Measurements from ENCODE around the gene PELO.

GRCh38 chr5:52757527-52757926 is 30.2 kb upstream of the PELO start:
- TF ChIP-seq POLR2AphosphoS5 (IDR thresholded peaks at IDR 0.05) (no peak), CTCF (IDR thresholded peaks at IDR 0.05) (no peak)

Measured in breast epithelium (tissue), 3 donors.